ENCODE measurements around the gene CPNE7. TPM values are rescaled to one million over a fixed set of nuclear protein-coding genes. Genes with fewer than 3 reads are reported as not detected.

Gene CPNE7
- total and polyA plus RNA-seq, 2 of the 4 experiments (the other 2 are of a cell fraction): 5.4 to 17.4 TPM

DNA sequence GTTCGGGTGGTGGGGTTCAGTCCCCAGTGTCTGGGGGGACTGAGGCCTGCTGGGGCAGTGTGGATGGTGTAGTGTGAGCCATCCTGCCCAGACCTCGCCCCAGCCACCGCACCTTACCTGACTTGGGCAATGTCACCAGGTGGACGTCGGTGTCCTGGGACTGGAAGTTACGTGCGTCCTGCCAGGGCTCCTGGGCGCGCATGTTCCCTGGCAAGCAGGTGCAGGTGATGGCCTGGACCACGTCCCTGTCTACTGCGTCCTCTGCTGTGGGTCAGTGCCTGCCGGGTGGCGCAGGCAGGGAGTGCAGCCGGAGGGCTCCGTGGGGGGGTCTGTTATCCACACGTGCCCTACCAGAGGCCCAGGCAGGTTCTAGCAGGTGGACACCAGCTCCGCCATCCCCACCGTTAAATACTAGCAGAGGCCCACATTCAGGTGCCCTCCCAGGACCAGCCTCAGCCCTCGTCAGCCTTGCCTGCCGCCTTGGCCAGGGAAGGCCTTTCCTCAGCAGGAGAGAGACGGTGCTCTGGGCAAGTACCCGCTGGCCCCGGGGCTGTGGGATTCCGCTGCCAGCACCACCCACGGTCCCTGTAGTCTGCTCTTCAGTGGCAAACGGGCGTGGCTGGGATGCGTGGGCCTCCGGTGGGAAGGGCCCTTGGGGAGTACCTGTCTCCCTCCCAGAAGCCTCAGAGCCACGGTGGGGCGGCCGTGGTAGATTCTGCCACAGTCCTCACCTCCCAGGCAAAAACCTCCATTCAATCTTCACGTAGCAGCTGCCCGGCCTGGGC is 29.8 kb downstream of the CPNE7 start:
- Histone ChIP-seq H3K18ac (ENCODE audit: low read depth, low read length) (no peak overlapping the region), H2BK120ac (ENCODE audit: low read depth, low read length) (no peak overlapping the region), H3K27me3 (ENCODE audit: control insufficient read depth, insufficient read depth, low read length) (peaks cover 4% of the 10 kb centered on the region; the same call in 1 of the 2 replicates), H4K8ac (ENCODE audit: low read depth in 2 of 2, low read length in 2 of 2) (no peak overlapping the region), H4K5ac (ENCODE audit: low read depth, low read length) (no peak overlapping the region), H2AFZ (replicated peaks; ENCODE audit: low read length, poor library complexity) (no peak overlapping the region), H2BK5ac (ENCODE audit: low read depth, low read length, poor library complexity, severe bottlenecking) (no peak overlapping the region), H3K23ac (ENCODE audit: low read depth, low read length) (no peak overlapping the region), H3K9me1 (ENCODE audit: insufficient read depth, low read length) (peaks cover 8% of the 10 kb centered on the region), H3K4ac (ENCODE audit: low read depth, low read length) (no peak overlapping the region), H4K91ac (ENCODE audit: insufficient read depth, low read depth, low read length) (no peak overlapping the region), H2AK5ac (ENCODE audit: low read depth, low read length) (peak overlapping the region; percentile 37; the same call in 1 of the 2 replicates), H2BK20ac (ENCODE audit: low read depth, low read length) (no peak overlapping the region), H4K20me1 (ENCODE audit: insufficient read depth, low read length) (peaks cover 15% of the 10 kb centered on the region), H3K36me3 (ENCODE audit: control insufficient read depth, insufficient read depth, low read length) (no peaks in the 10 kb centered on the region), H3K4me2 (ENCODE audit: low read depth, low read length) (no peak overlapping the region), H3K9ac (ENCODE audit: low read depth, low read length) (no peak overlapping the region), H3K4me1 (ENCODE audit: control insufficient read depth, insufficient read depth, low read length) (peaks cover 12% of the 10 kb centered on the region), H2BK15ac (ENCODE audit: low read depth, low read length) (no peak overlapping the region), H3K14ac (replicated peaks; ENCODE audit: low read depth, low read length) (no peak overlapping the region), H3K4me3 (ENCODE audit: insufficient read depth, low read depth, low read length) (no peak overlapping the region), H2AK9ac (replicated peaks; ENCODE audit: low read depth, low read length, poor library complexity) (peak overlapping the region; percentile 57), H3K9me3 (ENCODE audit: control insufficient read depth, insufficient read depth, low read length) (no peaks in the 10 kb centered on the region), H3K56ac (ENCODE audit: extremely low read depth, insufficient read depth, low read length) (no peak overlapping the region), H3K79me1 (ENCODE audit: low read depth in 1 of 2, low read length in 2 of 2) (no peaks in the 10 kb centered on the region), H3K27ac (ENCODE audit: insufficient read depth, low read length) (no peak overlapping the region)
- CTCF ChIA-PET: no interaction called here
- DNase-seq: no peak
- intact Hi-C loops (cut with micrococcal nuclease) (no loop called here), dilution Hi-C loops (cut with HindIII; ENCODE audit: low sequenced_read_pairs, unreplicated experiment) (no loop called here), in situ Hi-C loops (cut with MboI; ENCODE audit: low sequenced_read_pairs) (no loop called here)
- 95% methylated on average over 22 of the region's 34 CpGs; no CpG with 5 or more reads in 1 of the 2 experiments for WGBS, 2 experiments (ENCODE audit: extremely low coverage in 2 of 2, insufficient read length in 1 of 2)
- ATAC-seq (ENCODE audit: low read depth): no peak
- BruUV-seq (replicated peaks): no TSS peak
- POLR2A ChIA-PET (ENCODE audit: unreplicated experiment): no interaction called here
- TF ChIP-seq, protein P1, sequence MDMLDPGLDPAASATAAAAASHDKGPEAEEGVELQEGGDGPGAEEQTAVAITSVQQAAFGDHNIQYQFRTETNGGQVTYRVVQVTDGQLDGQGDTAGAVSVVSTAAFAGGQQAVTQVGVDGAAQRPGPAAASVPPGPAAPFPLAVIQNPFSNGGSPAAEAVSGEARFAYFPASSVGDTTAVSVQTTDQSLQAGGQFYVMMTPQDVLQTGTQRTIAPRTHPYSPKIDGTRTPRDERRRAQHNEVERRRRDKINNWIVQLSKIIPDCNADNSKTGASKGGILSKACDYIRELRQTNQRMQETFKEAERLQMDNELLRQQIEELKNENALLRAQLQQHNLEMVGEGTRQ (IDR thresholded peaks at IDR 0.05; ENCODE audit: low read depth, low read length): no peak
- TF ChIP-seq CEBPB (IDR thresholded peaks at IDR 0.05; ENCODE audit: low read depth, low read length) (no peak), NFE2L2 (IDR thresholded peaks at IDR 0.05; ENCODE audit: low read depth, low read length) (no peak), MXI1 (IDR thresholded peaks at IDR 0.05; ENCODE audit: borderline replicate concordance, low read depth, low read length) (no peak), RCOR1 (IDR thresholded peaks at IDR 0.05; ENCODE audit: insufficient replicate concordance, low read length) (no peak), CHD1 (IDR thresholded peaks at IDR 0.05; ENCODE audit: low read depth, low read length) (no peak)
- TF ChIP-seq, protein P2, sequence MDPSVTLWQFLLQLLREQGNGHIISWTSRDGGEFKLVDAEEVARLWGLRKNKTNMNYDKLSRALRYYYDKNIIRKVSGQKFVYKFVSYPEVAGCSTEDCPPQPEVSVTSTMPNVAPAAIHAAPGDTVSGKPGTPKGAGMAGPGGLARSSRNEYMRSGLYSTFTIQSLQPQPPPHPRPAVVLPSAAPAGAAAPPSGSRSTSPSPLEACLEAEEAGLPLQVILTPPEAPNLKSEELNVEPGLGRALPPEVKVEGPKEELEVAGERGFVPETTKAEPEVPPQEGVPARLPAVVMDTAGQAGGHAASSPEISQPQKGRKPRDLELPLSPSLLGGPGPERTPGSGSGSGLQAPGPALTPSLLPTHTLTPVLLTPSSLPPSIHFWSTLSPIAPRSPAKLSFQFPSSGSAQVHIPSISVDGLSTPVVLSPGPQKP (IDR thresholded peaks at IDR 0.05; ENCODE audit: borderline replicate concordance, low read depth, low read length): no peak
